Left hindlimb (tissue), 1 donor: ENCODE results near the gene SLC52A3.
A peak's percentile ranks its signal among the peaks of the same experiment; 100 is the strongest.

ENCODE experiments used
- DNase-seq: peaks from one replicate; pipeline ENCODE4 v3.0.0-alpha.2; 2018

SLC52A3 gene

DNA sequence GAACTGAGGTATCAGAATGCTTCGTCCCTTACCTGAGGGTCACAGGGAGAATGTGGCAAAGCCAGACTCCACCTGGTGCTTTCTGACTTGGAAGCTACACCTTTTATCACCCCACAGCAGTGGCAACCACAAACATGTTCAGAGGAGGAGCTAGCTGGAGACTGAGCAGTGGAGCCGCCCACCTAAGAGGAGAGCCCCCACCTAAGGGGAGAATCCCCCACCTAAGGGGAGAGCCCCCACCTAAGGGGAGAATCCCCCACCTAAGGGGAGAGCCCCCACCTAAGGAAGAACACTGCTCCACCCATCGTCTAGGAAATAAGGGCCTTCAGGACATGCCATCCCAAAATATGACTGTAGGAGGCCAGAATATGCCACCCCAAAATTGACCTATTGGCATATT is 4.0 kb downstream of the SLC52A3 start:
- no peak for DNase-seq

DNA sequence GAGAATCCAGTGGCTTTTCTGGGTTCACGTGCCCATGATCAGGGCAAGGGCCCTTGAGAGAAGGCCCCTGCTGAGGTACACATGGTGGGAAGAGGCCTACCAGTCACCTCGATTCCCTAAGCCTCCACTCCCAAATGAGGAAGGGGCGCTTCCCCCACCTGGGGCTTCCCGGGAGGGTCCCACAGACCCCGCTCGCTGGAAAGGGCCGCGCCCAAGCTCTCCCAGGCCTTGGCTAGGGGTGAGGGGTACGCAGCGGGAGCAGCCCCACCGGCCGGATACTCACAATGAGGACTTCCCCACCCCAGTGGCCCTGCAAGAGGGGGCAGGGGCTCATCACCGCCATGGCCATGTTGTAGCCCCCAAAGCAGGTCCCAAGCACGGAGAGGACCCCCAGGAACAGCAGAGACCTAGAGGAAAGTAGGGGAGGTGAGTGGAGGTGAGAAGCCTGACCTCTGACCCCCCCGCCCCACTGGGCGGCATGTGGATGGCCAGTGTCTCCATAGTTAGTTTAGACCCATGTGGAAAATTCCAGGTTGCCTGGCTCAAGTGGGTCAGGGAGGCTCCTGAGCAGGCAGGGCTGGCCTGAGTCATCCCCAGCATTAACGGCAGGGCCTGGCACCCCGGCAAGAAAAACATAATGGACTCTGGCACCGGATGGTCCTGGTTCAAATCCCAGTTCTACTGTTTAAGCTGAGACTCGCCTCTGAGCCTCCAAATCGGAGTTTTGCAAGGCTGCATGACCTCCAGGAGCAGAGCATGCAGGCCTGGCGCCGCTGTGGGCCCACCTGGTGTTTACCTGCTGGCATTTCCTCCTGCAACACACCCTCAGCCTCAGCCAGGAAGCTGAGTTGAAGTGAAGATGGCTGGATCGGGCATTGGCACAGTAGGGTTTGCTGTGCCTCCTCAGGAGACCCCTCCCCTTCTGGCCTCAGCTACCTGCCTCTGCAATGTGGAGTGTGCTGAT is 6.6 kb downstream of the SLC52A3 start:
- no peak for DNase-seq

DNA sequence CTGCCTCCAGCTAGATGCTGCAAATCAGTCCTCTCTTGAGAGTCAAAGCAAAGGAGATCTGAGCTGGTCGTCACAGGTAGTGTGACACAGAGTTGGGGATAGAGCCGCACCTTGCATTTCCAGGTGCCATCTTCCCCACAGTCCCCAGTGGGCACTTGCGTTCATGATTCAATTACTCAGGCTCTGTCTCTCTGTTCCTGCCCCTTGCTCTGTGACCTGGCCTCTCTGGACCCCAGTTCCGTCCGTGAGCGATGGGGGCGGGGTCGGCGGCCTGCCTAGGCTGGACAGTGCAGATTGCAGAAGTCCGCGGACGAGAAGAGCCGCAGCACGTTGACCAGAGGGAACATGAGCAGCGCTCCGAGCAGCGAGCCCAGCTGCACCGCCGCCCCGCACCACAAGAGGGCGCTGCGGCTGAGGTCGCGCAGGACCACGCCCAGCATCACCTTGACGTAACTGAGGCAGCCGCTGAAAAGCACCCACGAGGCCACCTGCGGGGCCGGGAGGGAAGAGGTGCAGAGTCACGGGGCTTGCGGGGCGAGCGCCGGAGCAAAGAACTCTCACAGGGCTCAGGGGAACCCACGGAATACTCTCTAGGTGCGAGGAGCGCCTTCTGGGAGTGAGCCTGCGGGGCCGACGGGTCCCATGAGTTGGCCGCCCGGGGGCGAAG is 7.4 kb downstream of the SLC52A3 start:
- no peak for DNase-seq

DNA sequence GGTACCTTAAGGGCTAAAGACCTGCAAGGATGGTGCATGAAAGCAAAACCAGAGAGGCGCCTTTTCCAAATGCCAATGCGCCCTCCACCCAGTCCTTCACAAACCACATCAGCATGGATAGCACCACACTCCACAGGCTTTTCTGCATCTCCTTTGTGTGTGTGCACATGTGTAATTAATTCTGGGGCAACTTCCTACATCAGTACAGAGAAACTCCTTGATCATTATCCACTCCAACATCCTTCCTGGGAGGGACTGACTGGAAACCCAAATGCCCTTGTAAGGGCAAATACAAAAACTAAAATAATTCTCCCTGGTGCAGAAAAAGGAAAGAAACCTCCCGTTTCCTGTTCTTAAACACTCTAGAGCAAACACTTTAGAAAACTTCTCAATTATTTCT is 10.8 kb downstream of the SLC52A3 start:
- no peak for DNase-seq

DNA sequence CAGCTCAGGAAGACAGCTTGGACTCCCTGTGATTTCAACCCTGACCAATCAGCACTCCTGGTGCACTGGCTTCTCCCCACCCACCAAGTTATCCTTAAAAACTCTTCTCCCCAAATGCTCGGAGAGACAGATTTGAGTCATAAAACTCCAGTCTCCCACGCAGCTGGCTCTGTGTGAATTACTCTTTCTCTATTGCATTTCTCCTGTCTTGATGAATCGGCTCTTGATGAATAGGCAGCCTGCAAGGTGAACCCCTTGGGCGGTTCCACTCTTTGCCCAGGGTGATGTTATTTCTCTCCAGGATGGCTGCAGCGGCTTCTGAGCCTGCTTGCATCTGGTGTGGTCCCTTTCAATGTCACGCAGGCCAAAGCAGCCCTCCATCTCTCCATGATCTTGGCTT is 12.4 kb downstream of the SLC52A3 start:
- DNase-seq, result no peak

DNA sequence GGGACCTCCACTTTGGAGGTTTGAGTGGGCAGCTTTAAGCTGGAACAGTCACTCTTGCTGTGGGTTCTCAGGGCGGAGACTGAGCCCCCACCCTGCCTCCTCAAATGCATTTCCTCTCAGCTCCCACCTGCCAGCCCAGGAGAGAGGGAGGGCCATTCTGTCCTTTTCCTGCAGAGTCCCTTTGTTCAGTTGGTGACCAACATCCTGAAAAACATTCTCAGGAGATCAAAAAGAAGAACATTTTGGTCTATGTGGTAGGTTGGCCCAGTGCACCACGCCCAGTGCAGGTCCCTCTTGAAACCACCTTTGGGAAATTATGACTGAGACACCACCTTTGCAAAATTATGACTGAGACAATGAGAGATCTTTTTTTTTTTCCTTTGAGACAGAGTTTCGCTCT is 13.4 kb downstream of the SLC52A3 start:
- no peak for DNase-seq

DNA sequence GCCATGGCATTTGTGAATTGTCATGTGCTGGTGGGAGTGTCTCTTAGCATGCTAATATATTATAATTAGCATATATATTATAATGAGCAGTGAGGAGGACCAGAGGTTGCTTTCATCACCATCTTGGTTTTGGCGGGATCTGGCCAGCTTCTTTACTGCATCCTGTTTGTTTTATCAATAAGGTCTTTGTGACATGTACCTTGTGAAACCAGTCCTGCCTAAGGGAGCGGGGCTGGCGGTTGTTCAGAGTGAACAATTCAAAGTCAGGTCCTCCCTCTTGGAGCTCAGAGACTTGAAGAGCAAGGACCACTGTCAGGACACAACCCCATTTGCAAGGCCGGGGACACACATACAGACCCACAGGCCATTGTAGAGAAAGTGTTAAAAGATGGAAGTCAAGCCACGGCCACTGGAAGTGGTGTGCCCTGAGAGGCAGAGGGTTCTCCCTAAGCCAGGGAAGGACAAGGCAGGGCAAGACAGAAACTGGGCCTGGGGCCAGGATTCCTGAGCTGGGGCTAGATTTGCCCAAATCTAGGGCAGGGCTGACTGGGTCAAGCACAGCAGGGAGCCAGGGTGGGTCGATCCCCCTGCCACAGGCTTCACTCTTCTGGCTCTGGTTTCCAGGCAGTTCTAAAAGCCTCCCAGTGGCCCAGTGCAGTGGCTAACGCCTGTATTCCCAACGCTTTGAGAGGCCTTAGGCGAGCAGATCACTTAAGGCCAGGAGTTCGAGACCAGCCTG is 14.2 kb downstream of the SLC52A3 start:
- no peak for DNase-seq

DNA sequence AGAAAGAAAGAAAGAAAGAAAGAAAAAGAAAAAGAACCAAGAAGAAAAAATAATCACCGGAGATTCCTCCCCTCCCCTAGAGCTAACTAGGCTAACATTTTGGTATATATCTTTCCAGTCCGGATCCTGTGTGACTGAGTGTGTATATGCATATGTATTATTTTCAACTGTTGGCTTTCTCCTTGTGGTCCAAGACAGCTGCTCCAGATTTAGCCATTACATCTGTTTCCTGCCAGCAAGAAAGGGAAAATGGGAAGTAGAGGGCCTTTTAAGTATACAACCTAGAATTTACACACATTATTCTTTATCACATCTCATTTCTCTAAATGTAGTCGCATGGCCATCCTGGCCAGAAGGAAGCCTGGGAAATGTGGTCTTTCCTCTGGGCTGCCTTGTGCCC is 15.2 kb downstream of the SLC52A3 start:
- no peak for DNase-seq

DNA sequence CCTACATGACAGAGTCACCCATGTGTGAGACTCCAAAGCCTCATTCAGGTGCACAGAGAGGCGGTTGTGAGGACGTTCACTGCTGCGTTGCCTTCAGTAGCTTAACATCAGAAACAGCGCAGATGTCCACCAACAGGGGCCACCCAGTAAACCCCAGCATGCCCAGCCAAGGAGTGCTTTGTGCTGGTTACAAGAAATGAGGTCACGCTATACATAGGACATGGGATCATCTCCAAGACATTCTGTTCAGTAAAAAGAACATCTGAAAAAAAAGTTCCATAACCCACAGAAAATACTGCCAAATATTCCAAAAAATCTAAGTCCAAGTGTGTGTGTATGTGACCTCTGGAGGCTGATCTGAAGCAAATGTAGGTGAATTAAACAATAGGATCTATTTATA is 16.0 kb downstream of the SLC52A3 start:
- DNase-seq, result no peak

DNA sequence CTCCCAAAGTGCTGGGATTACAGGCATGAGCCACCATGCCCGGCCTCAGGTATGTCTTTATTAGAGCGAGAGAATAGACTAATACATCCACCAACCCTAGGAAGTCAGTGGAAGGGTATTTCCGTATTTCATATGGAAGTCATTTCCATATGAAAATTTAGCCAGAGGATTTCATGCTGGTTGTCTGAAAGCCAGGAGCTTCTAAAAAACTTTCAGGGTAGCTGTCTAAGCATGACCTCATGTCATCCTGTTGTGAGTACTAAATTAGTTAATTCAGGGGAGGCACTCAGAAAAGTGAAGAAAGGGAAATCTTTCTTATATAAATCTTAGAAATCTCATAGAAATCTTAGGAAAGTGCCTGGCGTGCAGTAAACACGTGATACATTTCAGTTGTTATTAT is 16.5 kb downstream of the SLC52A3 start:
- DNase-seq, result no peak

DNA sequence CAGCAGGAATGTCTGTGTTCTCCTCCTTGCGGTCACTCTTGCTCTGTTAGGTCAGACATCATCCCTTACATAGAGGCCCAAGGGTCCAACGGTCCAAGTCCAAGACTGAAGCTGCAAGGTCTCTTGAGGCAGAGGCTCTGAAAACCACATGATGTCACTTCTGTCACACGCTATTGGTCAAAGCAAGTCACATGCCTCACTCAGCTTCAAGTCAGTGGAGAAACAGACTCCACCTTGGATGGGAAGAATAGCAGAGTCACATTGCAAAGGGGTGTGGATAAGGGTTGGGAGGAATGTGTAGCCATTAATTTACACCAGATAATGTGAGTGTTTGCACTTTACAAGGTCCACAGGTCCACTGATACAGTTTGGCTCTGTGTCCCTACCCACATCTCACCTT is 17.5 kb downstream of the SLC52A3 start:
- no peak for DNase-seq

DNA sequence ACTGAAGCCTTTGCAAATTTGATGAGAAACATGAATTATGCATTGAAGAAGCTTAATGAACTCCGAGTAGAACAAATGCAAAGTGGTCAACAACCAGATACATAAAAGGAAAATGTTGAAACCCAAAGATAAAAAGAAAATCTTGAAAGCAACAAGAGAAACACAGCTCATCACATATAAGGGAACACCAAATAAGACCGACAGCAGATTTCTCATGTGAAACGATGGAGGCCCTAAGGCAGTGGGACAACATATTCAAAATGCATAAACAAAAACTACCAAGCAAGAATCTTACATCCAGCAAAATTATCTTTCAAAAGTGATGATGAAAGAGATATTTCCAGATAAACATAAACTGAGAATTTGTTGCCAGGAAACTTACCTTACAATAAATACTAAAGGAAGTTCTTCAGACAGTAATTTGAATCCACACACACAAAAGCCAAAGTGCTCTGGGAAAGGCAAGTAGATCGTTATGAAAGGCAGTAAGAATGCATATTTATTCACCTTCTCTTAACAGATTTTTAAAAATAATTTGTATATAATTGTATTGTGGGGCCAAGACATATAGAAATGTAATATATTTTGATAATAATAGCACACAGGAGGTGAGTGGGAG is 22.5 kb downstream of the SLC52A3 start:
- DNase-seq, result no peak

DNA sequence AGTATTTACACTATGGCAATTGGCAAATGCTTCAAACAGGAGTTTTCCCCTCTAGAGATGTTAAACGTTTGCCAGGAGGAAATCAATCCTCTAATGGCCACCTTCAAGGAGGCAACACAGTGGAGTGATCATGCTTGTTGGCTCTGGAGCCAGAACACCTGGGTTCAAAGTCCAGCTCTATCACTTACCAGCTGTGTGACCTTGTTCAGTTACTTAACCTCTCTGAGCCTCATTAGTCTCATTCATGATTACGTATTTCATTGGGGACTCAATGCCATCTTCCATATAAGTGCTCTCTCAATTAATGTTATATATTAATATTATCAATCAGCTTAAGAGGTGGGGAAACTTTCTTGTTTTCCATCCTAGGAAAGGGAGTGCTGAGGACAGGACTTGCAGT is 26.1 kb downstream of the SLC52A3 start:
- no peak for DNase-seq

DNA sequence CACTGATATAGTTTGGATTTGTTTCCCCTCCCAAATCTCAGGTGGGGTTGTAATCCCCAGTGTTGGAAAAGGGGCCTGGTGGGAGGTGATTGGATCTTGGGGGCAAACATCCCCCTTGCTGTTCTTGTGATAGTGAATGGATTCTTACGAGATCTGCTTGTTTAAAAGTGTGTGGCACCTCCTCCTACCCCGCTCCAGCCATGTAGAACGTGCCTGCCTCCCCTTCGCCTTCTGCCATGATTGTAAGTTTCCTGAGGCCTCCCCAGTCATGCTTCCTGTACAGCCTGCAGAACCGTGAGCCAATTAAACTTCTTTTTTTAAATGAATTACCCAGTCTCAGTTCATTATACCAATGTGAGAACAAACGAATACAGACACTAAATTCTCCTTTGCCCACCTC is 26.7 kb downstream of the SLC52A3 start:
- no peak for DNase-seq

DNA sequence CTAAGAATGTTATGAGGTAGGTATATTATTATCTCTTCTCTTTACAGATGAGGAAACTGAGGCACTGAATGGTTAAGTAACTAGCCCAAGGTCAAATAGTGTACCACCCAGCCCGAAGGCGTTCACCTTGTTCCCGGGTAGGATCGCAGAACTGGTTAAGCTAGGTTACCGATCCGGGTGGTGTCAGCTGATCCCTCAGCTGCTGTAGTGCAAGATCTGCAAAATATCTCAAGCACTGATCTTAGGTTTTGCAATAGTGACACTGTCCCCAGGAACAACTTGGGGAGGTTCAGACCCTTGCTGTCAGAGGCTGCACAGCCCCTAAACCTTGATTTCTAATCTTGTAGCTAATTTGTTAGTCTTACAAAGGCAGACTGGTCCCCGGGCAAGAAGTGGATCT is 28.1 kb downstream of the SLC52A3 start:
- no peak for DNase-seq

DNA sequence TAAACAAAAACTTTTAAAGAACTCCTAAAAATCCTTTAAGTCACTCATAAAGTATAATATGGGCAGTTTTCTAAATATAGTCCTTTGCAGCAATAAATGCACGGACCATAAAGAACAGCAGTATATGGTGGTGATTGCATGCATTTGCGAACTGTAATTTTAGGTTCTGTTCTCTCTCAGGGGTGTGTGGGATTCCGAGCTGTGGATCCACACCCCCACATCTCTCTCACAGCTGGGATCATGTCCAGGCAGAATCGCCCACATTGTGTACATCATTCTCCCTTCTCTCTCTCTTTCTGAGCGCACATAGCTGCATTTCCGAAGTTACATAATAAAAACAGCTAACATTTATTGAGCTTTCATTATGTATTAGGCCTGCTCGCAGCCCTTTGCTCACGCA is 28.6 kb downstream of the SLC52A3 start:
- no peak for DNase-seq

DNA sequence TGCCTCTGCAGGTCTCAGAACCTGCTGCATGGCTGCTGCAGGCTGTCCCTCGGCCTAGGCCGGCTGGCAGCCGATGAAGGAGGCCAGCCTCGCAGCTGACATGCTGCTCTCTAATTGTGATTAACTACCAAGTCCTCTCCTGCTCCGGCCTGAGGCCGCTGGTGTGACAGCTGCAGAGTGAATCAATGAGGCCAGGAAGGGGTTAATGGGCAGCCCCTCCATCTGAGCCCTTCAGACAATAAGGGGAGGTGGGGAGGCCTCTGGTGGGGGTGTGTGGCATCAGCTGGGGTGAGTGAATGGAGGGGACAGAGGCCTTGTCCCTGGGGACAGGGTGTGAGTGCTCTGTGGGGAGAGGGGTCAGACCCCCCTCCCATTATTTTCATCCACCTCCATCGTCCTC is 34.4 kb downstream of the SLC52A3 start:
- DNase-seq, result no peak

DNA sequence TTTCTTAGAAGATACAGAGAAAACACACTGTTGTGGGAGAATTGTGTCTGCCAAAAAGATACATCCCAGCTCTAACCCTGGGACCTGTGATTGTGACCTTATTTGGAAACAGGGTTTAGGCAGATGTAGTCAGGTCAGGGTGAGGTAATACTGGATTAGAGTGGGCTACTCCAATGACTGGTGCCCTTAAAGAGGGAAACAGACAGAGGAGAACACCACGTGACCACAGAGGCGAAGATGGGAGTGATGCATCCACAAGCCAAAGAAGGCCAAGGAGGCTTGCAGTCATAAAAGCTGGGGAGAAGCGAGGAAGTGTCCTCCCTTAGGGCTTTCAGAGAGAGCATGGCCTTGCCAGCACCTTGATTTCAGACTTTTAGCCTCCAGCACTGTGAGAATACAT is 35.6 kb downstream of the SLC52A3 start:
- no peak for DNase-seq

DNA sequence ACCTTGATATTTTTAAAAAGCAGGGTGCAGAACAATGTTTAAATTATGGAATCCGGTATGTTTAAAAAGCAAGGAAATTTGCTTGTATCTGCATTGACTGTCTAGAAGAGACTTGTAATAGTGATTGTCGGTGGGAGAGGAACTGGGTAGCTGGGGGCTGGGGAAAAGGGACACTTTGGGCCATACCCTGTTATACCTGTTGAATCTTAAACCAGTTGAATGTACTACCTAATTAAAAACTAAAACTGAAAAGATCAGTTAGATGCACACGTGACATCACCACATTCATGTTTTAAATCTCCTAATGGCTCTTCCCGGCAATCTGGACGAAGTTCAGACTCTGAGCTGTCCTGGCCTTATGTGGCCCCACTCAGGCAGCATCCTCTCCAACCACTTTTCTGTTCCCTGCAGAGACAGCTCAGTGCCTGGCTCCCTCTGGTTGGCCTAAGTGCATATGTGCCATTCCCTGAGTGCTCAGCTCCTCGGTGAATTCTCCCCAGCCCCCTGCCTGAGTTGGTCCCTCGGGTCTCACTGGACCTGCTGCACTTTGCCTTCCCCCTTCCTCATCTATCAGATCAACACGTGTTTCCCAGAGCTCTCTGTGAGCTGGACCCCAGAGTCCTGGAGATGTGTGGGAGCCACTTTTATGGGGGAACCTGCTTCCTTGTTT is 36.3 kb downstream of the SLC52A3 start:
- no peak for DNase-seq

DNA sequence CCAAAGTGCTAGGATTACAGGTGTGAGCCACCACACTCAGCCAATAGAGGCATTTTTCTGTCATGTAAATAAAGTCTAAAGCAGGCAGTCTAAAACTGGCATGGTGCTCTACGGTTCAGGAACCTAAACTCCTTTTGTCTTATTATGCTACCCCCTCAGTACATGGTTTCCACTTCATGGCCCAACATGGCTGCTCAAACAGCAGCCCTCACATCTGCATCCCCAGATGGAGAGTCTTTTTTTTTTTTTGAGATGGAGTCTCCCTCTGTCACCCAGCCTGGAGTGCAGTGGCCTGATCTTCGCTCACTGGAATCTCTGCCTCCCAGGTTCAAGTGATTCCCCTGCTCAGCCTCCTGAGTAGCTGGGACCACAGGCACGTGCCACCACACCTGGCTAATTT is 38.3 kb downstream of the SLC52A3 start:
- DNase-seq, result no peak

DNA sequence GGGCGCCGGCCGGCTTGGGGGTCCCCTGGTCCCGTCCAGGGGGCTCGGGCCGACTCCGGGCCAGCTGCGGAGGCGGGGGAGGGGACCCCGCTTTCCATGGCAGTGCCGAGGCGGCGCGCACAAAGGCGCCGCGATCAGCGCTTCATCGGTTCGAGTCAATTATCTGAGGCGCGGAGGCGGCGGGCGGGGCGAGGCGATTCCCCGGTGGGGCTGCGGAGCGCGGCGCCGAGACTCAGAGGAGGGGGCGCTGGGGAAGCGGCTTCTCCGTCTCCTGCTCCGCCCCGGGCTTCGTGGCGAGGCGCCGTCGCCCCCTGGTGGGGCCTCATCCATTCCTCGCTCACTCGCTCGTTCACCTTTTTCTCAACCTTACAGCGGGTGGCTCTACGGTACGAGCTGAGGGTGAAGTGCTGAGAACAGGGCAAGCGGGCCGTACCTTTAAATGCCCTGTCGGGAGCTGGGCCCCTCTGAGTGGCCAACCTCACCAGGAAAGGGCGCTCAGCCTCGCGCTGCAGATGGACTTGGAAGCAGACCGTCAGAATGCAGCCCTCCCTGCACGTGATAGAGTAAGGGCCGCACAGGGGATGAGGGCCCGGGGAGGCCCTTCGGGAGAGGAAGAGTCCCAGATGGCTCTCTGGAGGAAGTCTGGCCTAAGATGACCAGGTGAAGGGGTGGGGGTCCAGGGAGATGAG is 39.9 kb downstream of the SLC52A3 start:
- peak; percentile 50 for DNase-seq

DNA sequence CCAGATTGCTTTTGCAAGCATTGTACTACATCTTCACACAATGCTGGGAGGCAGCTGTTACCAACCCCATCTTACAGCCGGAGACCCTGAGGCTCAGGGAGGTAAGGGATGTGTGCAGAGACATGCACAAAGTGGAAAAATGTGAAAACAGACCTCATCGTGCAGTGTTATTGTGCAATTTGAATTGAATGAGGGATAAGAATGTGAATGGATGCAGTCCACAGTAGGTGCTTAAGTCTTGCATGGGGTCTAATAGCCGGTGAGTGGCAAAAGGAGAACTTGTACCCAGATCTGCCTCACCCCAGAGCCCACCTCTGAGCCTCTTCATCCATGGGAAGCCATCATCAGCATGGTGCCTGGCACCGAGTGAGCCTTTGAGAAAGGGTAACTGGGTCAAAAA is 42.1 kb downstream of the SLC52A3 start:
- no peak for DNase-seq
